Right lobe of liver (tissue), 6 donors: ENCODE measurements around the gene SLC2A1. TPM values are rescaled to one million over a fixed set of nuclear protein-coding genes. Genes with fewer than 3 reads are reported as not detected.

Experiments used
- ATAC-seq, 4 donors: fragments of 200-7000 bp; cut with Tn5 transposase; one replicate each; pipeline ENCODE4 v1.9.1; 2020; ENCODE audit warnings: mild to moderate bottlenecking in 4 of 4, moderate library complexity in 4 of 4
- DNase-seq, 3 donors: peaks; one replicate each; pipeline ENCODE4 v3.0.0-alpha.2; 2020
- H3K27ac ChIP-seq, 3 donors: fragments of 200-600 bp; one replicate each; pipeline ENCODE4 v1.8.0; 2022
- H3K27me3 ChIP-seq, 2 donors: fragments of 200-600 bp; one replicate each; pipeline ENCODE4 v1.8.0; 2022
- H3K36me3 ChIP-seq, 4 donors: fragments of 200-600 bp; sonication (generic) in 1 of 4; one replicate each; pipeline versions ENCODE4 v1.5.1 to v1.8.0; 2017 to 2022; ENCODE audit warnings: control low read depth in 1 of 4
- H3K4me1 ChIP-seq, 4 donors: fragments of 200-600 bp; sonication (generic) in 1 of 4; one replicate each; pipeline versions ENCODE4 v1.5.1 to v1.8.0; 2017 to 2022; ENCODE audit warnings: control low read depth in 1 of 4
- H3K4me3 ChIP-seq, 3 donors: fragments of 200-600 bp; one replicate each; pipeline ENCODE4 v1.8.0; 2022
- H3K9me3 ChIP-seq, 4 donors: fragments of 200-600 bp; sonication (generic) in 1 of 4; one replicate each; pipeline versions ENCODE4 v1.5.1 to v1.8.0; 2017 to 2022; ENCODE audit warnings: control low read depth in 1 of 4
- POLR2A ChIP-seq: fragments of 450-650 bp; IDR thresholded peaks from one replicate; pipeline ENCODE4 v1.6.1; 2017; ENCODE audit warnings: antibody characterized with exemption, mild to moderate bottlenecking
- WGBS: methylation state at CpG from one replicate; pipeline ENCODE4 v1.1.6; 2018; ENCODE audit warnings: low coverage, low lambda C conversion rate; ENCODE audit not compliant: insufficient coverage; ENCODE audit errors: missing lambda C conversion rate; 5-methylcytosine and 5-hydroxymethylcytosine counted together
- intact Hi-C, 2 donors: fragments of 100-400 bp; cut with DNase I; formaldehyde crosslinking; loops; one replicate each; pipeline versions ENCODE4 v1.11.2 to v1.14.1; 2022
- total RNA-seq, 6 experiments: library from RNA; depleted of rRNA in 2 of 6; stranded (reverse); fragments of >200 nt in 2 of 6; fragmentation: NEBNext Ultra II Directional in 3 of 6; extraction: Animal tissue kit (Norgen Biotek cat#: 25700) in 3 of 6; gene quantifications; one replicate each; pipeline versions ENCODE4 v1.1.0 to v1.2.4, GENCODE V29; 2016 to 2023
- TF ChIP-seq, protein P1 (sequence below), 4 donors: fragments of 200-600 bp in 3 of 4; fragments of 450-650 bp in 1 of 4; IDR thresholded peaks; one replicate each; pipeline versions ENCODE4 v1.5.1 to v1.8.0; 2016 to 2022; ENCODE audit warnings: antibody characterized with exemption in 4 of 4, mild to moderate bottlenecking in 2 of 4
- donor health status: DM: no; HTN: yes; CAD: no.
- donor health status: DM: no; HTN: no; CAD: no.
- donor health status: DM: no; HTN: no; CAD: no.
- donor health status: DM: no; HTN: yes; CAD: no.
- donor health status: DM: no; HTN: yes; CAD: no.

Gene SLC2A1
- total RNA-seq, 6 experiments from 2014 or later = 0.74 to 34.3 (median 5.8) TPM

DNA sequence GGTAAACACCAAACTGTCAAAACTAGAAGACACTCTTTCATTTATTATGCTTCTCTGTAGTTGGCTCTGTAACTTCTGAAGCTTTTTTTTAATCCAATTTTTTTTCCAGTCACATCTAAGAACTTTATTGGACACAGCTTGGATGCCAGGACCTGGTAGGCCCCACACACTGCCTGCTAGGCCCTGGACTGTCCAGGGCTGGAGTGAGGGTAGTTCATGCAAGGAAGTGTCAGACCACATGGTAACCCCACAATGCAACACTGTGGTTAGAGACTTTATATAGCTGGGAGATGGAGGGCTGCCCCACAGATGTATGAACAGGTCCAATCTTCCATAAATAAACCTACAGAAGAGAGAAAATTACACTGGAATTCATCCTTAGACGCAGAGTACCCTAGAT lies 7.1 kb downstream of the SLC2A1 start:
- WGBS = 100% methylated on average over 1 of the region's 1 CpG
- ATAC-seq (no peak), DNase-seq (no peak)
- no peak overlapping the region for H3K27ac ChIP-seq
- TF ChIP-seq POLR2A = no peak
- TF ChIP-seq, protein P1, sequence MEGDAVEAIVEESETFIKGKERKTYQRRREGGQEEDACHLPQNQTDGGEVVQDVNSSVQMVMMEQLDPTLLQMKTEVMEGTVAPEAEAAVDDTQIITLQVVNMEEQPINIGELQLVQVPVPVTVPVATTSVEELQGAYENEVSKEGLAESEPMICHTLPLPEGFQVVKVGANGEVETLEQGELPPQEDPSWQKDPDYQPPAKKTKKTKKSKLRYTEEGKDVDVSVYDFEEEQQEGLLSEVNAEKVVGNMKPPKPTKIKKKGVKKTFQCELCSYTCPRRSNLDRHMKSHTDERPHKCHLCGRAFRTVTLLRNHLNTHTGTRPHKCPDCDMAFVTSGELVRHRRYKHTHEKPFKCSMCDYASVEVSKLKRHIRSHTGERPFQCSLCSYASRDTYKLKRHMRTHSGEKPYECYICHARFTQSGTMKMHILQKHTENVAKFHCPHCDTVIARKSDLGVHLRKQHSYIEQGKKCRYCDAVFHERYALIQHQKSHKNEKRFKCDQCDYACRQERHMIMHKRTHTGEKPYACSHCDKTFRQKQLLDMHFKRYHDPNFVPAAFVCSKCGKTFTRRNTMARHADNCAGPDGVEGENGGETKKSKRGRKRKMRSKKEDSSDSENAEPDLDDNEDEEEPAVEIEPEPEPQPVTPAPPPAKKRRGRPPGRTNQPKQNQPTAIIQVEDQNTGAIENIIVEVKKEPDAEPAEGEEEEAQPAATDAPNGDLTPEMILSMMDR (IDR thresholded peaks at IDR 0.05) = no peak
- no peaks in the 10 kb centered on the region for H3K36me3 ChIP-seq
- H3K27me3 ChIP-seq = no peaks in the 10 kb centered on the region
- intact Hi-C loops = no loop called here
- no peak overlapping the region for H3K4me3 ChIP-seq
- H3K4me1 ChIP-seq = peaks cover 0 to 27% (median 0%) of the 10 kb centered on the region in 4 donors
- no peaks in the 10 kb centered on the region for H3K9me3 ChIP-seq

DNA sequence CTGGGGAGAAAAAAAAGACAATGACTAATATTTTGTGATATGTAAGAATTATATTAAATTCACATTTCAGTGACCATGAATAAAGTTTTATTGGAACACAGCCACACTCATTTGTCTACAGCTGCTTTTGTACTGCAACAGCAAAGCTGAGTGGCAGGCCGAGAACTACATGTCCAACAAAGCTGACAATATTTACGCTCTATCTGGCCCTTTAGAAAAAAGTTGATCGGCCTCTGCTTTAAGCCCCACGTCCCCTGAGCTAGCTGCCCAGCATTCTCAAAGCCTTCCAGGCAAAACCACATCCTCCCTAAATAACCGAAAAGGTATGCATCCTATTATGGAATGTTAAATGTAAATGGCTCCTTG lies 8.6 kb downstream of the SLC2A1 start:
- no peaks in the 10 kb centered on the region for H3K36me3 ChIP-seq
- H3K27ac ChIP-seq = peak overlapping the region in 1 of 3 donors; percentile 53
- DNase-seq = no peak
- H3K27me3 ChIP-seq = no peaks in the 10 kb centered on the region
- ATAC-seq = no peak
- no peaks in the 10 kb centered on the region for H3K9me3 ChIP-seq
- TF ChIP-seq POLR2A = no peak
- TF ChIP-seq, protein P1 (IDR thresholded peaks at IDR 0.05) = no peak
- no peak overlapping the region for H3K4me3 ChIP-seq
- intact Hi-C loops = no loop called here
- H3K4me1 ChIP-seq = peaks cover 0 to 27% (median 0%) of the 10 kb centered on the region in 4 donors
- WGBS = 79% methylated on average over 5 of the region's 5 CpGs

DNA sequence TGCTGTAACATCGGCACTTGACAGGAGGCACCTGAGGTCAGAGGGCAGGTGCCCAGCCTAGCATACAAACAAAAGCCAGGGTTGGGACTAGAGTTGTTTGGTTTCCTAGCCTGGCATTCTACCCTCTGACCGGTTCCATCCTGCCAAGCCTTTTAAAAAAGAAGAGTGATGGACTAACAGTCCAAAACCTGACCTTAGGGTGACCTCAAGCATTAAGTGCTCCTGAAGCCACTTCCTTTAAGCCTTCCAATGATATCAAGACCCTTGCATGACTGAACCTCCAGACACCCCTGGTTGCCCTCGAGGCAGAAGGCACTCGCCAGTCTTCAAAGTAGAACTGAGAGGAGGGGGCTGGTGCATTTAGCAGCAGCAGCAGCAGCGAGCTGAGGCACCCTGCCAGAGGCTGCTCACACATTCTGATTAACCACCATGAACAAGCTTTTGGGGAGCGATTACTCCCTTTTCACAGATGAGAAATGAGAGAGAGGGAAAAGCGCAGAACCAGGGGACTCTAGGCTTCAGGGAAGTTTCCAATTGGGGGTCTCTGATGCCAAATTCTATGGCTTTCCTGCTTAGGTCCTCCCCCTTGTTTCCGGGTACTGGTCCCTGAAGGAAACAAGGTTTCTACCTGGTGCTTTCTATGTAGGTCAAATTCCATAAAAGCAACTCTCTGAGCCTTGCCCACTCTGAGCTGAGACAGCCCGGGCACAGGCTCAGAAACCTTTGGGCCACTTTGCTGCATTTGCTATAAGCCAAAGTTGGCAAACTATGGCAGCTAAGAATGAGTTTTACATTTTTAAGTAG lies 9.2 kb downstream of the SLC2A1 start:
- TF ChIP-seq, protein P1 (IDR thresholded peaks at IDR 0.05) = no peak
- no peak for TF ChIP-seq POLR2A
- H3K9me3 ChIP-seq = no peaks in the 10 kb centered on the region
- peak in 2 of 3 donors; percentile 69 to 76 for DNase-seq
- 42% methylated on average over 5 of the region's 9 CpGs for WGBS
- H3K27ac ChIP-seq = peak overlapping the region in 1 of 3 donors; percentile 53
- H3K4me3 ChIP-seq = no peak overlapping the region
- intact Hi-C loops = no loop called here
- H3K4me1 ChIP-seq = peaks cover 0 to 29% (median 0%) of the 10 kb centered on the region in 4 donors
- H3K27me3 ChIP-seq = no peaks in the 10 kb centered on the region
- peak; percentile 81 to 91 (median 85) for ATAC-seq
- no peaks in the 10 kb centered on the region for H3K36me3 ChIP-seq

DNA sequence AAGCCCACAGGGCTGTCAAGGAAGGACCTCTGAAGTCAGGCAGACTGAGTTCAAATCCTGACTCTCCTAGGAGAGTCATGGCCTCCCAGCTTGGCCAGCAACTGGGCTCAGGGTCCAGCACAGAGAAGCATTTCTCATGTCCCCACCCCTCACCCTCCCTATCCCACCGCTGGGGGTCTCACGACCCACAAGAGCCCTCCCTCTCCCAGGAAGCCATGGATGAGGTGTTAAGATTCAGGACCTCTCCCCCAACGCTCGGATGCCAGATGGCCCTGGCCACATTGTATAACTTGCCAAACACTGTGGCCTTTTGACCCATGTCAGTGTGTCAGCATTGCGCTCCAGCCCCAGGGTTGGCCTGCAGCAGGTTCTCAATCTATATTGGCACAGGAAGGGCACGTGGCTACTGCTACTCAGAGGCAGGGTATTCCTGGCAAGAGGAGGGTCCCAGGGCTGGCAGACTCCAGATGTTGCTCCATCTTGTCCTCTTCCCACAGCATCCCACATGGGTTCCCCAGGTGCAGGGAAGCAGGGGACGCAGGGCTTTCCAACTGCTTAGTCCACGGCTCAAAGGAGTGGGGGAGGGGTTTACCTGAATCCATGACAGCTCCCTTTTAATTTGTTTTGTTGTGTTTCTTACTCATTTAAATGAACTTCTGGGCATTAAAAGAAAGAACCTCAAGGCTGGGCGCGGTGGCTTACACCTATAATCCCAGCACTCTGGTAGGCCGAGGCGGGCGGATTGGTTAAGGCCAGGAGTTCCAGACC lies 10.5 kb downstream of the SLC2A1 start:
- Histone ChIP-seq H3K36me3 (no peaks in the 10 kb centered on the region), H3K4me1 (peaks cover 0 to 29% (median 0%) of the 10 kb centered on the region in 4 donors), H3K27ac (no peak overlapping the region), H3K27me3 (no peaks in the 10 kb centered on the region), H3K9me3 (no peaks in the 10 kb centered on the region), H3K4me3 (no peak overlapping the region)
- peak in 3 of 4 donors; percentile 25 to 64 (median 50) for ATAC-seq
- intact Hi-C loops = no loop called here
- no peak for TF ChIP-seq POLR2A
- TF ChIP-seq, protein P1 (IDR thresholded peaks at IDR 0.05) = no peak
- 81% methylated on average over 6 of the region's 13 CpGs for WGBS
- peak in 1 of 3 donors; percentile 74 for DNase-seq
